Mesenchymal stem cell (in vitro differentiated cells and primary cell): ENCODE measurements around the gene HK3.

ENCODE experiments used
- DNase-seq: peaks from one replicate; pipeline ENCODE4 v3.0.0-alpha.2; 2013
- H2AFZ ChIP-seq: one replicate; pipeline ENCODE4 v1.6.1; 2013; ENCODE audit warnings: low read depth, mild to moderate bottlenecking, control low read depth, inconsistent platforms, low read length, moderate library complexity
- H2AK5ac ChIP-seq: 2 replicates; pipeline ENCODE4 v1.6.1; 2013; ENCODE audit warnings: low read length, moderate library complexity, mild to moderate bottlenecking, inconsistent platforms; ENCODE audit not compliant: severe bottlenecking
- H2BK120ac ChIP-seq: one replicate; pipeline ENCODE4 v1.6.1; 2013; ENCODE audit warnings: low read depth, mild to moderate bottlenecking, inconsistent platforms, low read length, moderate library complexity
- H2BK12ac ChIP-seq, 2 experiments: one replicate each; pipeline ENCODE4 v1.6.1; 2013; ENCODE audit warnings: inconsistent platforms in 2 of 2, low read length in 2 of 2, mild to moderate bottlenecking in 2 of 2, moderate library complexity in 2 of 2, control low read depth in 1 of 2
- H2BK15ac ChIP-seq: one replicate; pipeline ENCODE4 v1.6.1; 2013; ENCODE audit warnings: mild to moderate bottlenecking, low read depth, inconsistent platforms; ENCODE audit not compliant: poor library complexity, severe bottlenecking
- H2BK5ac ChIP-seq: 2 replicates; pipeline ENCODE4 v1.6.1; 2013; ENCODE audit warnings: low read depth, mild to moderate bottlenecking, low read length, control low read depth, inconsistent platforms; ENCODE audit not compliant: poor library complexity, severe bottlenecking
- H3K14ac ChIP-seq, 2 experiments: one replicate each; pipeline ENCODE4 v1.6.1; 2013; ENCODE audit warnings: inconsistent platforms in 2 of 2, low read length in 2 of 2, control low read depth in 1 of 2, mild to moderate bottlenecking in 1 of 2, moderate library complexity in 1 of 2
- H3K18ac ChIP-seq, 2 experiments: one replicate each; pipeline ENCODE4 v1.6.1; 2013; ENCODE audit warnings: inconsistent platforms in 2 of 2, low read length in 2 of 2, control low read depth in 1 of 2, low read depth in 1 of 2, mild to moderate bottlenecking in 1 of 2
- H3K23ac ChIP-seq, 2 experiments: one replicate each; pipeline ENCODE4 v1.6.1; 2013; ENCODE audit warnings: inconsistent platforms in 2 of 2, low read length in 2 of 2, mild to moderate bottlenecking in 2 of 2, moderate library complexity in 2 of 2, control low read depth in 1 of 2
- H3K27ac ChIP-seq: 2 replicates; pipeline ENCODE4 v1.5.1; 2013; ENCODE audit warnings: mild to moderate bottlenecking, moderate library complexity, low read length, control low read depth, inconsistent platforms; ENCODE audit not compliant: poor library complexity, severe bottlenecking
- H3K27me3 ChIP-seq, 2 experiments: 2 replicates each; pipeline versions ENCODE4 v1.6.1 to v1.7.0; 2013; ENCODE audit warnings: low read length in 2 of 2, mild to moderate bottlenecking in 2 of 2, moderate library complexity in 2 of 2, control low read depth in 1 of 2, inconsistent platforms in 1 of 2; ENCODE audit not compliant: control insufficient read depth in 1 of 2, insufficient read depth in 1 of 2
- H3K36me3 ChIP-seq, 2 experiments: 2 replicates each; pipeline versions ENCODE4 v1.6.1 to v1.7.0; 2013; ENCODE audit warnings: low read length in 2 of 2, control low read depth in 1 of 2, inconsistent platforms in 1 of 2, low read depth in 1 of 2, mild to moderate bottlenecking in 1 of 2; ENCODE audit not compliant: insufficient read depth in 2 of 2, control insufficient read depth in 1 of 2
- H3K4ac ChIP-seq, 2 experiments: one replicate each; pipeline ENCODE4 v1.6.1; 2013; ENCODE audit warnings: inconsistent platforms in 2 of 2, low read length in 2 of 2, mild to moderate bottlenecking in 2 of 2, moderate library complexity in 2 of 2, control low read depth in 1 of 2, low read depth in 1 of 2
- H3K4me1 ChIP-seq: 2 replicates; pipeline ENCODE4 v1.6.1; 2013; ENCODE audit warnings: low read depth, low read length, control low read depth; ENCODE audit not compliant: control insufficient read depth, insufficient read depth
- H3K4me2 ChIP-seq: 2 replicates; pipeline ENCODE4 v1.6.1; 2013; ENCODE audit warnings: low read length, mild to moderate bottlenecking, inconsistent platforms; ENCODE audit not compliant: poor library complexity, severe bottlenecking
- H3K4me3 ChIP-seq, 2 experiments: 2 replicates each; pipeline versions ENCODE4 v1.5.1 to v1.7.0; 2013; ENCODE audit warnings: low read length in 2 of 2, mild to moderate bottlenecking in 2 of 2, control low read depth in 1 of 2, low read depth in 1 of 2; ENCODE audit not compliant: insufficient read depth in 1 of 2
- H3K79me1 ChIP-seq: replicated peaks from 2 replicates; pipeline ENCODE4 v1.6.1; 2013; ENCODE audit warnings: mild to moderate bottlenecking, control low read depth, low read length, inconsistent platforms; ENCODE audit not compliant: poor library complexity, severe bottlenecking
- H3K9ac ChIP-seq: 2 replicates; pipeline ENCODE4 v1.7.0; 2013; ENCODE audit warnings: mild to moderate bottlenecking, low read length, moderate library complexity
- H3K9me3 ChIP-seq: 2 replicates; pipeline ENCODE4 v1.7.0; 2013; ENCODE audit warnings: mild to moderate bottlenecking, low read length; ENCODE audit not compliant: control insufficient read depth
- H4K8ac ChIP-seq: one replicate; pipeline ENCODE4 v1.6.1; 2013; ENCODE audit warnings: inconsistent platforms, mild to moderate bottlenecking, low read length, moderate library complexity
- H4K91ac ChIP-seq: one replicate; pipeline ENCODE4 v1.6.1; 2013; ENCODE audit warnings: mild to moderate bottlenecking, low read length, inconsistent platforms
- WGBS: methylation state at CpG from one replicate; pipeline ENCODE4 v1.1.7; 2013; ENCODE audit warnings: mixed read lengths; 5-methylcytosine and 5-hydroxymethylcytosine counted together

Gene HK3

GRCh38 chr5:176880366-176881020 is 18.7 kb downstream of the HK3 start:
- H4K91ac ChIP-seq: no peak overlapping the region
- H3K4ac ChIP-seq: no peak overlapping the region
- no peak overlapping the region for H4K8ac ChIP-seq
- no peak overlapping the region for H3K23ac ChIP-seq
- H3K18ac ChIP-seq: no peak overlapping the region
- no peak overlapping the region for H2AFZ ChIP-seq
- no peak overlapping the region for H3K4me2 ChIP-seq
- peaks cover 36% of the 10 kb centered on the region for H3K4me1 ChIP-seq
- no peaks in the 10 kb centered on the region for H3K9me3 ChIP-seq
- no peak overlapping the region for H3K14ac ChIP-seq
- H3K4me3 ChIP-seq: no peak overlapping the region
- peaks cover under 1 to 84% of the 10 kb centered on the region in 2 experiments for H3K27me3 ChIP-seq
- no peak overlapping the region for H2BK120ac ChIP-seq
- H3K27ac ChIP-seq: no peak overlapping the region
- no peak overlapping the region for H2BK12ac ChIP-seq
- H3K9ac ChIP-seq: no peak overlapping the region
- peaks cover 0 to 45% of the 10 kb centered on the region in 2 experiments for H3K36me3 ChIP-seq
- H2BK5ac ChIP-seq: no peak overlapping the region
- WGBS: 94% methylated on average over 17 of the region's 26 CpGs
- no peak overlapping the region for H2AK5ac ChIP-seq
- no peak for DNase-seq
- no peak overlapping the region for H2BK15ac ChIP-seq
- H3K79me1 ChIP-seq: no peaks in the 10 kb centered on the region

- Histone ChIP-seq H3K14ac (no peak overlapping the region), H3K27ac (no peak overlapping the region), H3K23ac (no peak overlapping the region)
Measured at GRCh38 chr5:176879663-176880361, 19.3 kb downstream of the HK3 start.

GRCh38 chr5:176878906-176879662 is 20.1 kb downstream of the HK3 start:
- Histone ChIP-seq H3K4me3 (no peak overlapping the region), H2BK12ac (no peak overlapping the region), H2BK120ac (no peak overlapping the region), H3K23ac (no peak overlapping the region), H4K8ac (no peak overlapping the region), H2AFZ (no peak overlapping the region), H3K27ac (no peak overlapping the region), H2BK5ac (no peak overlapping the region), H3K4ac (no peak overlapping the region), H3K18ac (no peak overlapping the region), H4K91ac (no peak overlapping the region), H3K79me1 (no peaks in the 10 kb centered on the region), H2BK15ac (no peak overlapping the region), H2AK5ac (no peak overlapping the region), H3K14ac (no peak overlapping the region), H3K27me3 (peaks cover 3 to 88% of the 10 kb centered on the region in 2 experiments), H3K36me3 (peaks cover 0 to 59% of the 10 kb centered on the region in 2 experiments), H3K4me1 (peaks cover 34% of the 10 kb centered on the region), H3K9ac (no peak overlapping the region), H3K4me2 (no peak overlapping the region), H3K9me3 (no peaks in the 10 kb centered on the region)
- DNase-seq: no peak
- WGBS: 85% methylated on average over 22 of the region's 23 CpGs

More at GRCh38 chr5:176879663-176880361, 19.3 kb downstream of the HK3 start:
- 77% methylated on average over 21 of the region's 23 CpGs for WGBS
- Histone ChIP-seq H3K18ac (no peak overlapping the region), H3K27me3 (peaks cover 3 to 87% of the 10 kb centered on the region in 2 experiments), H3K9me3 (no peaks in the 10 kb centered on the region), H2AK5ac (no peak overlapping the region), H3K4me1 (peaks cover 39% of the 10 kb centered on the region), H3K36me3 (peaks cover 0 to 52% of the 10 kb centered on the region in 2 experiments), H2BK12ac (no peak overlapping the region), H4K91ac (no peak overlapping the region), H2AFZ (no peak overlapping the region), H3K79me1 (no peaks in the 10 kb centered on the region), H2BK120ac (no peak overlapping the region), H4K8ac (no peak overlapping the region), H3K4me3 (no peak overlapping the region), H3K9ac (no peak overlapping the region), H2BK5ac (no peak overlapping the region), H3K4ac (no peak overlapping the region), H3K4me2 (no peak overlapping the region), H2BK15ac (no peak overlapping the region)
- DNase-seq: no peak

- WGBS: 87% methylated on average over 11 of the region's 12 CpGs
- Histone ChIP-seq H4K8ac (no peak overlapping the region), H3K4me3 (no peak overlapping the region)
Measured at GRCh38 chr5:176878463-176878862, 20.7 kb downstream of the HK3 start.

More at GRCh38 chr5:176878463-176878862, 20.7 kb downstream of the HK3 start:
- H3K27ac ChIP-seq: no peak overlapping the region
- peaks cover 0 to 65% of the 10 kb centered on the region in 2 experiments for H3K36me3 ChIP-seq
- no peaks in the 10 kb centered on the region for H3K79me1 ChIP-seq
- H3K4me1 ChIP-seq: peaks cover 34% of the 10 kb centered on the region
- no peak overlapping the region for H2BK120ac ChIP-seq
- H3K9me3 ChIP-seq: no peaks in the 10 kb centered on the region
- H2BK15ac ChIP-seq: no peak overlapping the region
- H4K91ac ChIP-seq: no peak overlapping the region
- no peak overlapping the region for H3K14ac ChIP-seq
- no peak overlapping the region for H3K4me2 ChIP-seq
- H2AK5ac ChIP-seq: no peak overlapping the region
- no peak overlapping the region for H3K18ac ChIP-seq
- no peak overlapping the region for H3K9ac ChIP-seq
- H3K27me3 ChIP-seq: peaks cover 3 to 88% of the 10 kb centered on the region in 2 experiments
- H2BK5ac ChIP-seq: no peak overlapping the region
- no peak overlapping the region for H3K23ac ChIP-seq
- DNase-seq: no peak
- H3K4ac ChIP-seq: no peak overlapping the region
- H2BK12ac ChIP-seq: no peak overlapping the region
- H2AFZ ChIP-seq: no peak overlapping the region
